Putamen (tissue), 1 donor: ENCODE measurements around the gene OXGR1.
"Not testable (repeated sequence)": the region's sequence is repeated elsewhere in the genome, so short reads cannot be mapped to it uniquely, and the experiment has no call there.

Experiments
- DNase-seq: peaks from one replicate; pipeline ENCODE4 v3.0.0-alpha.2; 2016; ENCODE audit warnings: low spot score

OXGR1 gene

GRCh38 chr13:96994017-96994857 lies at the start of gene OXGR1:
Gene OXGR1, minus strand, starts transcription at chr13:96994476. Its CDS starts 6,717 bp downstream, at chr13:96987759.
- DNase-seq, result no peak

DNA sequence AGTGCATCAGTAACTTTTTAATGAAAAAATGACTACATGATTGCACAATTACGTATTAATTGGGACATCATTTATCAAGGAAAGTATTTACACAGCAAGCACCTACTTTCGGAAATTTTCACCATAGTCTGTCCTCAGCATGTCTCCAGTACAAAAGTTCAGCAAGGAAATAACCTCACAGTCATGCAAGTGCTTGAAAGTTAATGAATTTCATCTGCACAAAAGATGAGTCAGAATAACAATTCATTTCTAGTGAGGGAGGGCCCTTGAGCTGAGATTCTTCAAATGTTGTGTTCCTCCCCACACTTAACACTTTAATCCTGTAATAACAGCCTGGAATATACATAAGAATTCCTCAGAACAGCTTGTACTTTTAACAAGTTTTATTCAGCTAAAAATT lies 49.0 kb upstream of the OXGR1 start:
- DNase-seq, result peak; percentile 45

- no peak for DNase-seq
Measured at GRCh38 chr13:97030705-97031452, 36.6 kb upstream of the OXGR1 start.

DNA sequence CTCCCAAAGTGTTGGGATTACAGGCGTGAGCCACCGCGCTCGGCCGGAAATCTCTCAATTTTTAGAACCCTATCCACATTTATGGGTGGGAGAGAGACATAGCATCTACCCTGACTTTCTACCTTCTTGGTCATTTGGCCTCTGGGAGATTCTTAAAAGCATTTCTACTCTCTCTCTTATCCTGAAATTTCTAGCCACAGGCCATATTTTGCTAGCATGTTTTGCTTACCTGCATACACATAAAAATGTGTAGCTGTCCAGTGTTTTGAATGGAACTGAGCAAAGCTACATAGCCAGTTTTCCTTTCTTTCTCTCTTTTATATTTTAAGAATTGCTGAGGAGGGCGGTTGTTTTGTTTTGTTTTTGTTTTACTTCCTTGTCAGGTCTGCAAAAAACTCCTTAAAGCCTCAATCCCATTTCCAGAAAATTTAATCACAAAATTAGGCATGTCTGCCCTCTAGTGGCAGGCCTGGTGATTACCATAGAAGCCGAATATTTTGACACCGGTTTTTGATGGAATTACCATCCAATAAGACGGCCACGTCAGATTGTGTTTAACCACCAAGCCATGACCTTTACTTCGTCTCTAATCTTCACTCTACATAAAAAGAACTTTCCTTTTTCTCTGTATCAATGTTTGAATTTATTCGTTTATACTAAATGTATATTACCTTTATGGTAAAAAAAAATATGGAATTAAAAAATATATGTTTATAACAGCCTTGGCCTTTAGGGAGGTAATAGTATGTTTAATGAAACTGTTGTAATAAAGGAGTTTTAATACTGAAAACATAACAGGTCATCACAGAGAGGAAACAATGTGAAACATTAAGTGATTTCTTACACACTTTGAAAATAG lies 34.4 kb upstream of the OXGR1 start:
- peak; percentile 57 for DNase-seq

- DNase-seq, result no peak
Measured at GRCh38 chr13:97027162-97027554, 32.9 kb upstream of the OXGR1 start.

GRCh38 chr13:97026531-97027161 lies 32.4 kb upstream of the OXGR1 start:
- no peak for DNase-seq

- DNase-seq, result not testable (repeated sequence)
Measured at GRCh38 chr13:97023812-97024211, 29.5 kb upstream of the OXGR1 start.

DNA sequence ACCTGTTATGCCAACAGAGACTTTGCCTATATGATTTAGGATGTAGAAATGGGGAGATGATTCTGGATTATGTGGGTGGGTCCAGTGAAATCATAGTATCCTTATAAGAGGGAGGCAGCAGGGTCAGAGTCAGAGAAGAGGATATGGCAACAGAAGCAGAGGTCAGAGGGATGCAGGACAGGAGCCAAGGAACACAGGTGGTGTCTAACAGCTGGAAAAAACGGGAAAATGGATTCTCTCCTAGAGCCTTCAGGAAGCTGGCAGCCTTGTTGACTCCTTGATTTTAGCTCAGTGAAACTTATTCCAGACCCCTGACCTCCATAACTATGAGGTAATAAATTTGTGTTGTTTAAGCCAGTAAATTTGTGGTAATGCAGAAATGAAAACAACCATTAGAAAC lies 28.8 kb upstream of the OXGR1 start:
- no peak for DNase-seq

DNA sequence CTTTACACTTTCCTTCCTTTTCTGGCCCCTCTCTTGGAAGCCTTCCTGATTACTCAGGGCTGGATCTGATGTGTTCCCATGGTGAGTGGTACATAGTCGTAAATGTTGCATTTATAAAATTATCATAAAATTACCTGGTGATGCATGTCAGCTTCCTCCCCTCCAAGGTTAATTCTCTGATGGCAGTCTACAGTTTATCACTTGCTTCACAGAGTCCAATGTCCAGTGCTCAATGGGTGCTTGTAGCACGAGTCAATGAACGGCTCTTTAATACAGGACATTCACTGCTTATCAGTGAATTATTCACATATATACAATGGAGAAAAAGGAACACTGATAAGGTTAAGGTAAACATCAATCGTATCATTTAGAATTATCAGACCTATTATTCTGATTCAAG lies 27.0 kb upstream of the OXGR1 start:
- no peak for DNase-seq

GRCh38 chr13:97020689-97021240 lies 26.5 kb upstream of the OXGR1 start:
- peak; percentile 62 for DNase-seq

- no peak for DNase-seq
Measured at GRCh38 chr13:97020194-97020593, 25.9 kb upstream of the OXGR1 start.

DNA sequence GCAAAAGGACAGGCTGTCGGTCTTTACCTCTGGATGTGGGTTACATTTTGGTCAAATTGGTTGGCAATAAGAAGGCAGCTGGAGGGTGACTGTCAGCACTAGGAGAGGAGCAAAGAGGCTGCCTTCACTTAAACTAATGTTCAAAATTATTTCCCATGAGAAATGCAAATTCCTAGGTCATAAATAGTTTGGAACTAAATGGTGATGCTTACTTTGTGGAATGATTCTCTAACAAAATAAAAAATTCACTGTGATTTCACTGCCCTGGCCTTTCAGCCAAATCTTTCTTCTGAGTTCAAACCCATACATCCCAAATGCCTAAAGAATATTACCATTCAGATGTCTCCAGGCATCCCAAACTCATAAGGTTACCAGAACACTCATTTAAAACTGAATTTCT lies 25.0 kb upstream of the OXGR1 start:
- no peak for DNase-seq

GRCh38 chr13:97018029-97018819 lies 23.9 kb upstream of the OXGR1 start:
- DNase-seq, result peak; percentile 73

DNA sequence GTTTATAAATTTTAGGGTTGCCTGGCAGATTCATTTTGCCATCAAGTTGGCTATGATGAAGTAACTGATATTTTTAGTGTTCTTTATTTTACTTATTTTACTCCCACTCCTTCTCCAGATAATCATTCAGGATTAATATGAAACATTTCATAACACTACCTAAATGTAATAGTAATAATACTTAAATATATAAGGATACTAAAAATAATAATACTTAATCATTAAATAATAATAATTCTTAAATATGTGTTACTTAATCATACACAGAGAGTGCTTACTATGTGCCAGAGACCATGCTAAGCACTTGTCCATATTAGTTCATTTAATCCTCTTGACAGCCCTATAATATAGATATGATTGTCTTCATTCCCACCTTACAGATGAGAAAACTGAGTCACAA lies 23.0 kb upstream of the OXGR1 start:
- no peak for DNase-seq

DNA sequence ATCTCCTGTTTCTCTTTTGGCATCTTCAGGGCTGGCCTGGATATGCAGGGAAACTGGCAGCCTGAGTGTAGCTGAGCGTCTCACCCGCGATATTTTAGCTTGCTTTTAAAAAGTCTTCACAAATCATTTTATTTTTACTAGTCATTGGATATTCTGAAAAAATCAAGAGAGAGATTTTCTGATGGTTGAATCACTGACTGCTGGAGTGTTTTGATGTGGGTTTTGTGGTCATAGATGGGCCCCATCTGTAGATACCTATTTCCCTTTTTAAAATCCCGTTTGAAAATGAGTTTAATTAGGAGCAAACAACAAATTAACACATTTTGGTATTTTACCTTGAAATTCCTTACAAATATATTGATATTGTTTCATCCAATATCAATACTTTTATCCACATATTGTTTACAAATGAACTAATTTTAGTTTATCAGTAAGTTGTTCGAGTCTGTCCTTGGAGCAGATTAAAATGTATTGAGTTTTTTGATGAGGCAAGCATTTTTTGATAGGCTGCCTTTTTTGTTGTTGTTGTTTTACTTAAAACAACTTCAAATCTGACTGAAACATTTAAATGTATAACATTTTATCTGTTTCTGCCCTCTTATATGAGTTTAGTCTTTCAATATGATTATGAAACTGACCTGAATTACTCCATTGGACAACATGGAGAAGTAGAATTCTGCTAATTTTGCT lies 21.5 kb upstream of the OXGR1 start:
- no peak for DNase-seq

GRCh38 chr13:97012251-97013048 lies 18.2 kb upstream of the OXGR1 start:
- DNase-seq, result no peak

DNA sequence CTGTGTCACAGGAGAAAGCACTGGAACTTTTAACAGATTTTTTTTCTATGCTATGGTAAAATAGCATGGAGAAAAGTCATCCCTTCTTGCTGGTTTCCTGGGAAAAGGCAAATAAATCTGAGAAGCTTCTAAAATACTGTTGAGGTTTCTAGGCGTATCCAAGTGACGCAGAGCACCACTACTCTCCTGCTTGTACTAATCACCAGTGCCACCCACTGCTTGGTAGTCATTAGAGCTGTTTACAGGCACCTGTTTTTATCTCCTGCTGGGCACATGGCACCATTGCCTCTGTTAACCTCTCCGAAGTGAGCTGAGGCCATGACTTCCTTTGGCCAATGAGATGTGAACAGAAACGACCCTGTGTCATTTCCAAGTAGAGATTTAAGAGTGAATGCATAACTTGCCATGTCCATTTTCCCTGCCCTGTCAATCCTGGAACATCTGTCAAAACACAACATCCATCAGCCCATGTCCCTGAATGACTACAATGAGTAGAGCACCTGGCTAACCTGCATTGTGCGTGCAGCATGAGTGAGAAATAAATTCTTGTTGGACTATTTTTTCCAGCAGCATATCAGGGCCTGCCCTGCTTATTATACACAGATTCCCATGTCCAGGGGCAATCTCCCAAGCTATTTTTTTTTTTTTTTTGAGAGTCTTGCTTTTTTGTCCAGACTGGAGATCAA lies 17.3 kb upstream of the OXGR1 start:
- no peak for DNase-seq

- no peak for DNase-seq
Measured at GRCh38 chr13:97008643-97009042, 14.4 kb upstream of the OXGR1 start.
